ENCODE data around the gene PXMP2.

GRCh38 chr12:132657004-132657727 is 30.2 kb upstream of the PXMP2 start:
- TF ChIP-seq CTCF (IDR thresholded peaks at IDR 0.05) (no peak), POLR2A (IDR thresholded peaks at IDR 0.05) (no peak)

Measured in thyroid gland (tissue), 4 donors.